Measurements from ENCODE around the gene IL6R.
"Not testable (repeated sequence)": the region's sequence is repeated elsewhere in the genome, so short reads cannot be mapped to it uniquely, and the experiment has no call there.

IL6R gene

DNA sequence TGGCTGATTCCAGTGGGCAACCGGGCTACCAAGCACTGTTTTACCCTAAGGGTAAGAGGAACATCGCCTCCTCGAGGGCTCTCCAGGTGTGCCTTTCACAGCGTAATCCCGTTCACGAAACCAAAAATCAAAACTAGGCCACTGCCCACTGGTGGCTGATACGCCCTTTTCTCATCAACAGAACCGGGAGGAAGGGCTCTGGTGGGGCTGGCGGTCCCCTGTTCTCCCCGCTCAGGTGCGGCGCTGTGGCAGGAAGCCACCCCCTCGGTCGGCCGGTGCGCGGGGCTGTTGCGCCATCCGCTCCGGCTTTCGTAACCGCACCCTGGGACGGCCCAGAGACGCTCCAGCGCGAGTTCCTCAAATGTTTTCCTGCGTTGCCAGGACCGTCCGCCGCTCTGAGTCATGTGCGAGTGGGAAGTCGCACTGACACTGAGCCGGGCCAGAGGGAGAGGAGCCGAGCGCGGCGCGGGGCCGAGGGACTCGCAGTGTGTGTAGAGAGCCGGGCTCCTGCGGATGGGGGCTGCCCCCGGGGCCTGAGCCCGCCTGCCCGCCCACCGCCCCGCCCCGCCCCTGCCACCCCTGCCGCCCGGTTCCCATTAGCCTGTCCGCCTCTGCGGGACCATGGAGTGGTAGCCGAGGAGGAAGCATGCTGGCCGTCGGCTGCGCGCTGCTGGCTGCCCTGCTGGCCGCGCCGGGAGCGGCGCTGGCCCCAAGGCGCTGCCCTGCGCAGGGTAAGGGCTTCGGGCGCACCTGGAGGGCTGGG, at the start of gene IL6R:
IL6R (plus strand) TSS at position 360 of the 763 bp plus-strand sequence; CDS start at position 647, 287 bp downstream.
- DNase-seq: peak; percentile 79 to 85

DNA sequence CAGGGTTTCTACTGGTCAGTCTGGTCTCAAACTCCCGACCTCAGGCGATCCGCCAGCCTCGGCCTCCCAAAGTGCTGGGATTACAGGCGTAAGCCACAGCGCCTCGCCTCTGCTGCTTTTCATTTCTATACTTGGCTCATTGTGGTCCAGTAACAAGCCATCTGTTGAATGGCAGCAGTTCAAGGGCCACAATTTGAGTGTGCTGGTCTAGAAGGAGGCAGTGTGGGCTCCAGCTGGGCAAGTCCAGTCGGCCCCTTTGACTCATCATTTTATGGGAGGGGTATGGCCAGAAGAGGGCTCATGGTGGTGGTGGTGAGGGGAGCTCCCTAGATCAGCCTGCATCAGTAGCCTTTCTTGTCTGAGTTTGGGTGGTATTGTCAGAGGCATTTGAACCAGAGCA, 46.6 kb upstream of the IL6R start:
- no peak for DNase-seq

DNA sequence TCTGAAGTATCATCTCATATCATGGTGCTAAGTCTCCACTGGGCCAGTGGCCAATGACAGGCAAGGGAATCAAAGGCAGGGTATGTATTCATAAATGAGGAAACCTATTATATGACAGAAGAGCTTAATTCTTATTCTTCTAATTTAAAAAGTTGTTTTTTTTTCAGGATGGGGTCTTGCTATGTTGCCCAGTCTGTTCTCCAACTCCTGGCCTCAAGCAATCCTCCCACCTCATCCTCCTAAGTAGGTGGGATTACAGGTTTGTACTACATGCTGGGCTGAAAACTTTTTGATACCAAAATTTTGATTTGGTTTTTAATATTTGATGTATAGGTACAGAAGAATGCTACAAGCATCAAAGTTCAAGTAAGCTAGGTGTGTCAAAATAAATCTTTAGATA, 44.9 kb upstream of the IL6R start:
- DNase-seq: no peak

DNA sequence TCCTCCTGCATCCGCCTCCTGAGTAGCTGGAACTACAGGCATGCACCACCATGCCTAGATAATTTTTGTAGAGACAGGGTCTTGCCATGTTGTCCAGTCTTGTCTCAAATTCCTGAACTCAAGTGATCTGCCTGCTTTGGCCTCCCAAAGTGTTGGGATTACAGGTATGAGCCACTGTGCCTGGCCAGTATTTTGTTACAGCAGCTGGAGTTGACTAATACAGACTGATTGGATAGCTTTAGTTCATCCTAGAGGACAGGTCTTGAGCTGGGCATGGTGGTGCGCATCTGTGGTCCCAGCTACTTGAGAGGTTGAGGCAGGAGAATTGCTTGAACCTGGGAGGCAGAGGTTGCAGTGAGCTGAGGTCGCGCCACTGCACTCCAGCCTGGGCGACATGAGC, 44.3 kb upstream of the IL6R start:
- not testable (repeated sequence) for DNase-seq

- no peak for DNase-seq
Measured at GRCh38 chr1:154361357-154361756, 43.8 kb upstream of the IL6R start.

GRCh38 chr1:154371436-154371835, 33.7 kb upstream of the IL6R start:
- no peak for DNase-seq

- DNase-seq: not testable (repeated sequence)
Measured at GRCh38 chr1:154373777-154374357, 31.3 kb upstream of the IL6R start.

DNA sequence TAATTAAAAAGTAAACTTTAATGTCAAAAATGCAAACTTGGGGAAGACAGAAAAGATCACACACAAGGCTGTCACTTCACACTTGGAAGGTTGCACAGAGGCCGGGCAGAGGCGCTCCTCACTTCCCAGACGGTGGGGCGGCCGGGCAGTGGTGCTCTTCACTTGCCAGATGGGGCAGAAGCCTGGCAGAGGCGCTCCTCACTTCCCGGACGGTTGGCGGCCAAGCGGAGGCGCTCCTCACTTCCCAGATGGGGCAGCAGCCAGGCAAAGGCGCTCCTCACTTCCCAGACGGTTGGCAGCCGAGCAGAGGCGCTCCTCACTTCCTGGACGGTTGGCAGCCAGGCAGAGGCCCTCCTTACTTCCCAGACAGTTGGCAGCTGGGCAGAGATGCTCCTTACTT, 25.8 kb upstream of the IL6R start:
- DNase-seq: no peak

DNA sequence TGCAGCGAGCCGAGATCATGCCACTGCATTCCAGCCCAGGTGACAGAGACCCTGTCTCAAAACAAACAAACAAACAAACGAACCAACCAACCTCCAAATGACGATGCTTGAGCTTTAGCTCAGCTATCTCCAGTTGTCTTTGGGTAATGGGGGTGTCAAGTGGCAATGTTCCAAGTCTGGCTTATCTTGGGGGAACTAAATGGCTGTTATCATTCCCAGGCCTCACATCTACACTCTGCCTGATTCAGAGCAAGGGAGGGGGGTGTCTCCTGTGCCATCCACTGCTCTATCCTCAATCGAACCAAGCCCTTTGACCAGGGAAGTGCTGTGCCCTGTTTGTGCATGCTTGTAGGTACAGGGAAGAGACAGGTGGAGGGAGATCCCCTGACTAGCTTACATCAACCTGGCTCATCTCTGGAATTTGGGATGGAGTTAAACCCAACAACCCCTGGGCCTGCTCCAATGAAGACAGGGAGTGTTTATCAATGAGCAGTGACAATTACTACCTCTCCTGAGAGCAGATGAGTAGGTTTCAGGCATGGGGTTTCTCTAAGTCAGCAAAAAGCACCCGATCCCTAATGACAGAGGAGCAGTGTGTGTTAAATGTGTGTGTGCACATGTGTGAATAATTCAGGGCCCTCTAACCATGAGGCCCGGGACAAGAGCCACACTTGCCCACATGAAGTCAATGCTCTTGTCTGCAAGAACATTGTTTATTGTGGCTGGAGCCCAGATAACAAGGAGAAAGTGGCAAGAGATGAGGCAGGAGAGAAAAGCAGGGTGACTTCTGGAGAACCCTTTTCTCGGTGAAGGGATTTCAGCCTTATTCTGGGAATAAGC, 20.3 kb upstream of the IL6R start:
- DNase-seq: no peak

- DNase-seq: peak; percentile 75 to 80
Measured at GRCh38 chr1:154386643-154387352, 18.3 kb upstream of the IL6R start.

GRCh38 chr1:154391086-154391770, 13.9 kb upstream of the IL6R start:
- no peak for DNase-seq

- DNase-seq: no peak
Measured at GRCh38 chr1:154398141-154398540, 7.0 kb upstream of the IL6R start.

- no peak for DNase-seq
Measured at GRCh38 chr1:154398678-154399077, 6.5 kb upstream of the IL6R start.

GRCh38 chr1:154400381-154400801, 4.8 kb upstream of the IL6R start:
- DNase-seq: no peak

DNA sequence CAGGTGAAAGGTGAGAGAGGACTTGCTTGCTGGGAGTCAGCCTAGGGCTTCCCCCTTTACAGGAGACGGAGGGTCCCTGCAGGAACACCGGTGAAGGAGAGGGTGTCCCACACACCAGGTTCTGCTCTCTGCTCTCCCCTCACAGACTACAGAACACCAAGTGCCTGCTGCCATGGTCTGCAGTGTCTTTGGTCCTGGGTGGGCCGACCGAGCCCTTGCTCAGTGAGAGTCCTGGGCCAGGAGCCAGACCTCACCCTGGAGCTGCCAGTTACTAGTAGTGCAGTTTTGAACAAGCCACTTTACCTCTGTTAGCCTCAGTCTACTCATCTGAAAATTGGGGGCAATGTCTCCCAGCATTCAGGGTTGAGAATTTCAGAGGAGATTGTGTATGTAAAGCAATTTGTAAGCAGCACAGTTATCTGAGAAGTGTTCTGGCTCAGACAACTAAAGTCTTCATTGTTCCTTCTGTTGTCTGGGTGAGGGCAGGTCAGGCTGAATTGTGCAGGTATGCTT, 2.7 kb upstream of the IL6R start:
- DNase-seq: no peak

- peak; percentile 47 to 56 for DNase-seq
Measured at GRCh38 chr1:154403261-154403943, 1.7 kb upstream of the IL6R start.

DNA sequence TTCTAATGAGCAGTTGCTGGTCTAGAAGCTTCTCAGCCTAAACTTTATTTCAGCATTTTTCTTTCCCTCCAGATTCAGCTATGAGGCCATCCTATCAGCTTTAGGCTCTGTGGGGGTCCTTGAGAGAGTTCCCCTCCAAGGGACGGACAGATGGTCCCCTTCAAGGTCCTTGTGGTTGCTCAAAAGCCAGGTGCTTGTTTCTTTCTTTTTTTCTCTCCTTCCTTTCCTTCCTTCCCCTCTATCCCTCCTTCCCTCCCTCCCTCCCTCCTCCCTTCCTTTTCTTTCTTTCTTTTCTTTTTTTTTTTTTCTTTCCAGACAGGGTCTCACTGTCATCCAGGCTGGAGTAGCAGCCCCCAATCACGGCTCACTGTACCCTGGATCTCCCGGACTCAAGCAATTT, 1.2 kb upstream of the IL6R start:
- DNase-seq: no peak

GRCh38 chr1:154404511-154404931, 622 bp upstream of the IL6R start:
- peak in 1 of 2 donors; percentile 43 for DNase-seq

DNA sequence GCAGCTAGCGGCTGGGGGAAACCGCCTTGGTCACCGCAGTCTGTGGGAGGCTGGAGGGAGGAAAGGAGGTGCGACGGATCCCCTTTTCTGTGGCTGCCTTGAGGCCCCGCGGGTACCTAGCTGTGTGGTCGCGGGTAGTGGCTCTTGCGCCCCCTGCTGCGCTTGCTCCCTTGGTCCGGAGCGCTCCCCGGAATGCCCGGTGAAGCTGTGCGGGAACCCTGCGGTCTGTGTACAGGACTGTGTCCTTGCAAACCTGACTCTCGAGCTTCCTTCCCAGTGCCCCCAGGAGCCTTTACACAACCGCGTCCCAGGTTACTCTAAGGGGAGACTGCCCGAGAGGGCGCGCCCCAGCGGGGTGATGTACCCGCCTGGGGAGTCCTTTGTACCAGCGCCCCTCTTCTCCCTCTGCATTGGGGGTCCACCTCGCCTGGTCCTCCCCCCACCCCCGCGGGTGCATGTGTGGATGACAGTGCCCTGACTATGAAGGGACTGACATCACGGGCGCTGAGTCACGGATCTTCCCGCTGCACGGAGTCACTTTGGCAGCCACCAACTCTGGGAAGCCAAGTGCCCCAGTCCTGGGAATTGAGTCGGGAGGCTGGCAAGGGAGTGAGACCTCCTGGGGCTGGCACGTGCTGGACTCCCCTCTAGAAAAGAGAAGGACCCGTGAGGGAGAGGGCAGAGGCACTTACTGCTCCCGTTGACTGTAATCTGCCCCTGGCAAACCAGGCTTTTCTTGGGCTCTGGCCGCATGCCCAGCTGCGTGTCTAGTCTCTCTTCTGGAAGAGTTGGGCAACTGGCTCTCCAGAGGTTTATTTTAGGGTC, 816 bp downstream of the IL6R start:
- peak in 1 of 2 donors; percentile 60 for DNase-seq

DNA sequence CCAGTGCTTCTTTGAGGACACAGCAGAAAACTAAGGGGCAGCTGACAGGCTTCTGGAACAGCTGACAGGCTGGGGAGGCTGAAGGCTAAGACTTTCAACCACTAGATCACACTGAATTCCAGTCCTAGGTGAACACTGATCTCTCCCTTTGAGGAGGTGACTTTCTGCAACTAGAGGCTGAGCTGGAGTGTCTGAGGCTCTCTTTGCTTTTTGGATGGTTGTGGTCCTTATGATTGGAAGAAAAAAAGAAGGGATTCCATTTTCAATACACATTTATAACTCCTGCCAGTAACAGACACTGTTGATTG, 1.4 kb downstream of the IL6R start:
- DNase-seq: no peak

DNA sequence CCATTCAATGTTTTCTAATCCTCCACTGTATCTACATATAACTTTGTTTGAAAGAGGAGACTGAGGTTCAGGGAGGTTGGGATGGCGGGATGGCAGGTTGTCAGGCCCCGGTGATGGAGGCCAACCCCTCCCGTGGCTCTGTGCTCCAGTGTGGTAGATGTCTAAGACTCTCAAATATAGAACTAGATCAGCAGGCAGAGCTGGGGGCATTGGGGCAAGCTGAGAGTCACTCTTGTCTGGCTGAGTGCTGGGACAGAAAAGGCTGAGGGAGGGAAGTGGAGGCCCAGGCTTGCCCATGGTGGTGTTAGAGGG, 1.7 kb downstream of the IL6R start:
- DNase-seq: peak in 1 of 2 donors; percentile 17

Data from CD4-positive, alpha-beta T cell treated with Interleukin-4 for 1 hour (primary cell).